Cerebellar cortex (tissue), 1 donor: ENCODE measurements around the gene MPPED1.
A peak's percentile ranks its signal among the peaks of the same experiment; 100 is the strongest.

ENCODE experiments used
- DNase-seq: peaks from one replicate; pipeline ENCODE4 v3.0.0-alpha.2; 2015; ENCODE audit warnings: low spot score

Gene MPPED1

GRCh38 chr22:43448048-43448447 is 36.2 kb downstream of the MPPED1 start:
- no peak for DNase-seq

- no peak for DNase-seq
Observed at GRCh38 chr22:43449205-43449830, 37.5 kb downstream of the MPPED1 start.

- DNase-seq, result no peak
Observed at GRCh38 chr22:43449831-43450225, 38.0 kb downstream of the MPPED1 start.

GRCh38 chr22:43451371-43452050 is 39.7 kb downstream of the MPPED1 start:
- no peak for DNase-seq

GRCh38 chr22:43455846-43456245 is 44.0 kb downstream of the MPPED1 start:
- no peak for DNase-seq

- no peak for DNase-seq
Observed at GRCh38 chr22:43457002-43457401, 45.2 kb downstream of the MPPED1 start.

- no peak for DNase-seq
Observed at GRCh38 chr22:43462701-43463100, 50.9 kb downstream of the MPPED1 start.

- no peak for DNase-seq
Observed at GRCh38 chr22:43464809-43465208, 53.0 kb downstream of the MPPED1 start.

- DNase-seq, result no peak
Observed at GRCh38 chr22:43465291-43466015, 53.6 kb downstream of the MPPED1 start.

GRCh38 chr22:43466710-43467109 is 54.9 kb downstream of the MPPED1 start:
- no peak for DNase-seq

GRCh38 chr22:43467216-43467940 is 55.6 kb downstream of the MPPED1 start:
- peak; percentile 67 for DNase-seq

- DNase-seq, result no peak
Observed at GRCh38 chr22:43470253-43470652, 58.4 kb downstream of the MPPED1 start.

- no peak for DNase-seq
Observed at GRCh38 chr22:43470941-43471585, 59.2 kb downstream of the MPPED1 start.

- no peak for DNase-seq
Observed at GRCh38 chr22:43471606-43472135, 59.9 kb downstream of the MPPED1 start.

GRCh38 chr22:43473031-43473430 is 61.2 kb downstream of the MPPED1 start:
- DNase-seq, result no peak

- no peak for DNase-seq
Observed at GRCh38 chr22:43473441-43473840, 61.6 kb downstream of the MPPED1 start.

GRCh38 chr22:43474161-43475101 is 62.6 kb downstream of the MPPED1 start:
- DNase-seq, result no peak

- DNase-seq, result no peak
Observed at GRCh38 chr22:43475549-43476076, 63.8 kb downstream of the MPPED1 start.

GRCh38 chr22:43476341-43476740 is 64.5 kb downstream of the MPPED1 start:
- peak; percentile 11 for DNase-seq
